ENCODE measurements around the gene TTLL11. TPM values are rescaled to one million over a fixed set of nuclear protein-coding genes. Genes with fewer than 3 reads are reported as not detected.

TTLL11 gene
- total RNA-seq, 1 experiment from 2014 or later, result 7.0 TPM

DNA sequence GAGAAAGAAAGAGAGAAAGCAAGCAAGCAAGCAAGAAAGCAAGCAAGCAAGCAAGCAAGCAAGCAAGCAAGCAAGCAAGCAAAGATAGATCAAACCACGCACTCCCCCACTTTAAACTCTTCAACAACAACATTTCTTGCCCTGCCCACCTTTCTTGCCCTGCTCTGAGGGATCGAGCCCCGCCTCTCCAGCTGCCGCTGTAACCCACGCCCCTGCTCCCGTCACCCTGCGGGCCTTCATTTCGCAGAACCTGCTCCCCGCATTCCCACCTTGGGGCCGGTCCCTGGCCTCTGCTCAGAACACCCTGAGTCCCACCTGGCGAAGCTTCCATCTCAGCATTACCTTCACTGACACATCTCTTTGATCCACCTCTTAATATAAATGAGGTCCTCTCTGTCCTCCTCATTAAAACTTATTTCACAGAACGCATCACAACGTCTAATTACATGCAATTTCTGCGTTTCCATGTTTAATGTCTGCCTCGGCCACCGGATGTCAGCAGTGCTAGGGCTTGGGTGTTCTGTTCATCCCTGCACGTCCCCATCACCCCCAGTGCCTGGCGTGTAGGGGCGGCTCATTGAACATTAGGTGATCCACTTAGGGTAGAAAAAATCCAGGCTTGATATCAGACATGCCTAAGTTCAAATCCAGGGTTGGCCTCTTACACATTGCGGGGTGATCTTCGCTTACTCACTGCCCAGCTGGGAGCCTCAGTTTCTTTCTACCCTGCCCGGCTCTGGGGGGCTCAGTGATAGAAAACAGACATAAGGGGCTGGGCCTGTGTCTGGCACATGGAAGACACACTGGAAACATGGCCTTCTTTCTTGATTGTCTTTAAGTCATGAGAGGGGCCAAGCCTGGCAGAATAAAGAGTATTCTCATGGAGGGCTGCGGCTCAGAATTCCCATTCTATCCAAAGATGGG is 254.1 kb downstream of the TTLL11 start:
- no peak overlapping the region for H3K4me3 ChIP-seq (ENCODE audit: low read length)
- no peak overlapping the region for H3K4me2 ChIP-seq (ENCODE audit: low read length)
- no peaks in the 10 kb centered on the region for H3K9me3 ChIP-seq (ENCODE audit: low read length)
- intact Hi-C loops (cut with micrococcal nuclease), result no loop called here
- BruUV-seq (replicated peaks), result no TSS peak
- H3K9me2 ChIP-seq (replicated peaks; ENCODE audit: low read length), result no peaks in the 10 kb centered on the region
- H4K20me1 ChIP-seq (ENCODE audit: low read length), result no peaks in the 10 kb centered on the region
- no peak overlapping the region for H3K27ac ChIP-seq (ENCODE audit: low read length)
- ATAC-seq, result no peak
- H3K27me3 ChIP-seq (ENCODE audit: low read length), result no peaks in the 10 kb centered on the region
- no peaks in the 10 kb centered on the region for H3F3A ChIP-seq (ENCODE audit: low read length, unreplicated experiment)
- no peak overlapping the region for H3K9ac ChIP-seq (ENCODE audit: low read length)
- TF ChIP-seq EZH2 (IDR thresholded peaks at IDR 0.05; ENCODE audit: low read length, unreplicated experiment), result no peak
- TF ChIP-seq EZH2phosphoT487 (IDR thresholded peaks at IDR 0.05; ENCODE audit: borderline replicate concordance, low read length), result no peak
- TF ChIP-seq, protein P1, sequence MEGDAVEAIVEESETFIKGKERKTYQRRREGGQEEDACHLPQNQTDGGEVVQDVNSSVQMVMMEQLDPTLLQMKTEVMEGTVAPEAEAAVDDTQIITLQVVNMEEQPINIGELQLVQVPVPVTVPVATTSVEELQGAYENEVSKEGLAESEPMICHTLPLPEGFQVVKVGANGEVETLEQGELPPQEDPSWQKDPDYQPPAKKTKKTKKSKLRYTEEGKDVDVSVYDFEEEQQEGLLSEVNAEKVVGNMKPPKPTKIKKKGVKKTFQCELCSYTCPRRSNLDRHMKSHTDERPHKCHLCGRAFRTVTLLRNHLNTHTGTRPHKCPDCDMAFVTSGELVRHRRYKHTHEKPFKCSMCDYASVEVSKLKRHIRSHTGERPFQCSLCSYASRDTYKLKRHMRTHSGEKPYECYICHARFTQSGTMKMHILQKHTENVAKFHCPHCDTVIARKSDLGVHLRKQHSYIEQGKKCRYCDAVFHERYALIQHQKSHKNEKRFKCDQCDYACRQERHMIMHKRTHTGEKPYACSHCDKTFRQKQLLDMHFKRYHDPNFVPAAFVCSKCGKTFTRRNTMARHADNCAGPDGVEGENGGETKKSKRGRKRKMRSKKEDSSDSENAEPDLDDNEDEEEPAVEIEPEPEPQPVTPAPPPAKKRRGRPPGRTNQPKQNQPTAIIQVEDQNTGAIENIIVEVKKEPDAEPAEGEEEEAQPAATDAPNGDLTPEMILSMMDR (conservative IDR thresholded peaks at IDR 0.05; ENCODE audit: low read depth, low read length), result no peak
- no peaks in the 10 kb centered on the region for H3K36me3 ChIP-seq (ENCODE audit: low read depth, low read length)
- no peak overlapping the region for H2AFZ ChIP-seq (ENCODE audit: low read length)
- DNase-seq, result no peak
- ChIA-PET CTCF (no interaction called here), POLR2A (ENCODE audit: unreplicated experiment) (no interaction called here)
- peaks cover 6% of the 10 kb centered on the region; the same call in 1 of the 2 replicates for H3K4me1 ChIP-seq (ENCODE audit: insufficient read depth, low read length)
- no peaks in the 10 kb centered on the region for H3K79me2 ChIP-seq (ENCODE audit: low read length)

DNA sequence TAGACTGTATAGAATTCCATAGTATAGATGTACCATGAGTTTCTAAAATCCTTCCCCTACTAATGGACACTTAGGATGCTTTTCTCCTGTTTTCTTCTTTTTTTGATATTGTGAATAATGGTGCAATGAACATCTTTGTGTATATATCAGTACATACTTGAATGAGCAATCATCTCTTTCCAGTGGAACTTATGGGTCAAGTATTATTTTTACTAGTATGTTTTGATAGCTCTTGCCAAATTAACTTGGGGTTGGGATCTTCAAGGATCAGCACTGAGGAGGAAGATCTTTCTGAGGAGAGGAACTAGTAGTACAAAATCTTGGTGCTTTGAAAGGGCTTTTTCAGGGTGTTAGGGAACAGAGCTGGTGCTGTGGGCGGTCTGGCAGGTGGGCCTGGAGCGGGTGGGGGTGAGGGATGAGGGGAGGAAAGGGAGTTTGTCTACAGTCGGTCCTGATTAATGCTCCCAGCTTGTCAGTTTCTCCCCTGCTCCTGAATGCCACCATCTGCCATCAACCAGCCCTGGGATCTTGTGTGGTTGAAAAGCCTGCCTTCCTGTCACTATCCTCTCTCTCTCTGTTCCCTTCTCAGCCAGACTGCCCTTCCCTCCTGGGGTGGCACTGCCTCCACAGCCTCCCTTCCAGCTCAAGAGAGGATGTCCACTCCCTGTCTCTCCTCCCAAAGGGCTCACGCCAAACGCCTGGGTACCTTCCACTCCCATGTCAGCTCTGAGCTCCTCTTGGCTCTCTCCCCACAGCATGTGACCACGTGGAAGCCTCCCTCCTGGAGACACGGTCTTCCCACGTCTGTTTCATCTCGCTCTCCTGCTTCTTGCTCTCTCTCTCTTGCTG is 255.8 kb downstream of the TTLL11 start:
- no peaks in the 10 kb centered on the region for H3K9me3 ChIP-seq (ENCODE audit: low read length)
- intact Hi-C loops (cut with micrococcal nuclease), result no loop called here
- H3K27ac ChIP-seq (ENCODE audit: low read length), result no peak overlapping the region
- H2AFZ ChIP-seq (ENCODE audit: low read length), result no peak overlapping the region
- H3K9me2 ChIP-seq (replicated peaks; ENCODE audit: low read length), result no peaks in the 10 kb centered on the region
- H3K4me3 ChIP-seq (ENCODE audit: low read length), result no peak overlapping the region
- DNase-seq, result no peak
- no peaks in the 10 kb centered on the region for H3K36me3 ChIP-seq (ENCODE audit: low read depth, low read length)
- no peak overlapping the region for H3K9ac ChIP-seq (ENCODE audit: low read length)
- CTCF ChIA-PET, result no interaction called here
- H3K4me1 ChIP-seq (ENCODE audit: insufficient read depth, low read length), result no peaks in the 10 kb centered on the region
- no peaks in the 10 kb centered on the region for H3K27me3 ChIP-seq (ENCODE audit: low read length)
- H3F3A ChIP-seq (ENCODE audit: low read length, unreplicated experiment), result no peaks in the 10 kb centered on the region
- H4K20me1 ChIP-seq (ENCODE audit: low read length), result no peaks in the 10 kb centered on the region
- ATAC-seq, result no peak
- no peak for TF ChIP-seq EZH2 (IDR thresholded peaks at IDR 0.05; ENCODE audit: low read length, unreplicated experiment)
- TF ChIP-seq, protein P1 (conservative IDR thresholded peaks at IDR 0.05; ENCODE audit: low read depth, low read length), result no peak
- no peak for TF ChIP-seq EZH2phosphoT487 (IDR thresholded peaks at IDR 0.05; ENCODE audit: borderline replicate concordance, low read length)
- H3K79me2 ChIP-seq (ENCODE audit: low read length), result no peaks in the 10 kb centered on the region
- no peak overlapping the region for H3K4me2 ChIP-seq (ENCODE audit: low read length)
- POLR2A ChIA-PET (ENCODE audit: unreplicated experiment), result no interaction called here
- BruUV-seq (replicated peaks), result no TSS peak
